H9 (cell line): ENCODE results near the gene KRT34. TPM values are rescaled to one million over a fixed set of nuclear protein-coding genes. Genes with fewer than 3 reads are reported as not detected.

Experiments
- DNase-seq: peaks from one replicate; pipeline ENCODE4 v3.0.0-alpha.2; 2017
- H2AFZ ChIP-seq: one replicate; pipeline ENCODE4 v1.6.1; 2013; ENCODE audit warnings: mild to moderate bottlenecking, low read length, control low read depth, moderate library complexity
- H2AK5ac ChIP-seq: 2 replicates; pipeline ENCODE4 v1.6.1; 2013; ENCODE audit warnings: low read length, control low read depth, mixed read lengths; ENCODE audit not compliant: insufficient read length
- H2BK120ac ChIP-seq: one replicate; pipeline ENCODE4 v1.6.1; 2013; ENCODE audit warnings: low read depth, mild to moderate bottlenecking, low read length, control low read depth, inconsistent platforms; ENCODE audit not compliant: poor library complexity, severe bottlenecking
- H2BK12ac ChIP-seq: 2 replicates; pipeline ENCODE4 v1.6.1; 2013; ENCODE audit warnings: low read length, control low read depth, mixed read lengths, low read depth; ENCODE audit not compliant: insufficient read length
- H2BK15ac ChIP-seq: 2 replicates; pipeline ENCODE4 v1.6.1; 2013; ENCODE audit warnings: low read depth, low read length, control low read depth
- H2BK20ac ChIP-seq: one replicate; pipeline ENCODE4 v1.6.1; 2013; ENCODE audit warnings: low read depth, mild to moderate bottlenecking, low read length, control low read depth, inconsistent platforms; ENCODE audit not compliant: poor library complexity, severe bottlenecking
- H2BK5ac ChIP-seq: 2 replicates; pipeline ENCODE4 v1.6.1; 2013; ENCODE audit warnings: low read length, control low read depth, mixed read lengths; ENCODE audit not compliant: insufficient read length
- H3K14ac ChIP-seq: 2 replicates; pipeline ENCODE4 v1.6.1; 2013; ENCODE audit warnings: low read length, control low read depth; ENCODE audit not compliant: insufficient read depth
- H3K18ac ChIP-seq: 2 replicates; pipeline ENCODE4 v1.6.1; 2013; ENCODE audit warnings: low read depth, mild to moderate bottlenecking, mixed read lengths, low read length, control low read depth; ENCODE audit not compliant: insufficient read length
- H3K23ac ChIP-seq: 2 replicates; pipeline ENCODE4 v1.6.1; 2013; ENCODE audit warnings: low read length, control low read depth, mixed read lengths, low read depth; ENCODE audit not compliant: insufficient read length
- H3K23me2 ChIP-seq: 2 replicates; pipeline ENCODE4 v1.6.1; 2013; ENCODE audit warnings: low read depth, mild to moderate bottlenecking, mixed read lengths, low read length, control low read depth; ENCODE audit not compliant: insufficient read length, poor library complexity, severe bottlenecking
- H3K27ac ChIP-seq: 2 replicates; pipeline ENCODE4 v1.5.1; 2013; ENCODE audit warnings: low read length, control low read depth, mixed read lengths, low read depth; ENCODE audit not compliant: insufficient read length
- H3K27me3 ChIP-seq: 2 replicates; pipeline ENCODE4 v1.6.1; 2013; ENCODE audit warnings: low read length, control low read depth, inconsistent platforms; ENCODE audit not compliant: insufficient read depth
- H3K4ac ChIP-seq: 2 replicates; pipeline ENCODE4 v1.6.1; 2013; ENCODE audit warnings: low read depth, mild to moderate bottlenecking, control low read depth, inconsistent platforms, low read length, moderate library complexity
- H3K4me1 ChIP-seq: 2 replicates; pipeline ENCODE4 v1.6.1; 2013; ENCODE audit warnings: low read length, control low read depth, inconsistent platforms; ENCODE audit not compliant: insufficient read depth
- H3K4me2 ChIP-seq: 2 replicates; pipeline ENCODE4 v1.6.1; 2013; ENCODE audit warnings: low read length, control low read depth, mixed read lengths; ENCODE audit not compliant: insufficient read length, insufficient read depth
- H3K56ac ChIP-seq: 2 replicates; pipeline ENCODE4 v1.6.1; 2013; ENCODE audit warnings: low read depth, mild to moderate bottlenecking, mixed read lengths, low read length, control low read depth; ENCODE audit not compliant: insufficient read length
- H3K79me1 ChIP-seq: 2 replicates; pipeline ENCODE4 v1.6.1; 2013; ENCODE audit warnings: low read depth, mild to moderate bottlenecking, moderate library complexity, low read length, control low read depth, inconsistent platforms; ENCODE audit not compliant: insufficient read depth, poor library complexity, severe bottlenecking
- H3K79me2 ChIP-seq: 2 replicates; pipeline ENCODE4 v1.6.1; 2013; ENCODE audit warnings: low read length, control low read depth, inconsistent platforms; ENCODE audit not compliant: insufficient read depth
- H3K9ac ChIP-seq: 2 replicates; pipeline ENCODE4 v1.6.1; 2013; ENCODE audit warnings: low read length, control low read depth, mixed read lengths; ENCODE audit not compliant: insufficient read length; ENCODE audit errors: extremely low read depth
- H3K9me3 ChIP-seq: one replicate; pipeline ENCODE4 v1.6.1; 2013; ENCODE audit warnings: low read depth, low read length, inconsistent platforms; ENCODE audit not compliant: control insufficient read depth
- H3T11ph ChIP-seq: one replicate; pipeline ENCODE4 v1.6.1; 2013; ENCODE audit warnings: mild to moderate bottlenecking, low read length, control low read depth, inconsistent platforms
- H4K20me1 ChIP-seq: one replicate; pipeline ENCODE4 v1.6.1; 2013; ENCODE audit not compliant: control insufficient read depth, insufficient read length, insufficient read depth
- H4K5ac ChIP-seq: 2 replicates; pipeline ENCODE4 v1.6.1; 2013; ENCODE audit warnings: low read depth, mild to moderate bottlenecking, mixed read lengths, low read length, control low read depth; ENCODE audit not compliant: insufficient read length
- H4K8ac ChIP-seq: replicated peaks from 2 replicates; pipeline ENCODE4 v1.6.1; 2013; ENCODE audit warnings: low read length, control low read depth, mixed read lengths, low read depth; ENCODE audit not compliant: insufficient read length
- H4K91ac ChIP-seq: 2 replicates; pipeline ENCODE4 v1.6.1; 2013; ENCODE audit warnings: low read depth, mild to moderate bottlenecking, moderate library complexity, mixed read lengths, low read length, control low read depth; ENCODE audit not compliant: insufficient read length
- H3K27ac Mint-ChIP-seq, 3 experiments: 2 replicates in 2 of 3; 3 replicates in 1 of 3; pipeline ENCODE4 v1.8.0; 2020 to 2021; ENCODE audit warnings: mixed read lengths in 3 of 3, mild to moderate bottlenecking in 1 of 3, moderate library complexity in 1 of 3
- H3K27me3 Mint-ChIP-seq: 2 replicates; pipeline ENCODE4 v1.8.0; 2021; ENCODE audit warnings: low read depth, mild to moderate bottlenecking, moderate library complexity, mixed read lengths
- H3K36me3 Mint-ChIP-seq, 3 experiments: 2 replicates in 2 of 3; 3 replicates in 1 of 3; pipeline ENCODE4 v1.8.0; 2020 to 2021; ENCODE audit warnings: low read depth in 3 of 3, mixed read lengths in 3 of 3; ENCODE audit not compliant: insufficient read depth in 1 of 3
- H3K4me1 Mint-ChIP-seq, 2 experiments: 2 replicates each; pipeline ENCODE4 v1.8.0; 2020; ENCODE audit warnings: mixed read lengths in 2 of 2
- H3K4me3 Mint-ChIP-seq, 2 experiments: 2 replicates in 1 of 2; 3 replicates in 1 of 2; pipeline ENCODE4 v1.8.0; 2020 to 2021; ENCODE audit warnings: mild to moderate bottlenecking in 2 of 2, mixed read lengths in 2 of 2, moderate library complexity in 1 of 2
- H3K9me3 Mint-ChIP-seq, 2 experiments: 2 replicates in 1 of 2; 3 replicates in 1 of 2; pipeline ENCODE4 v1.8.0; 2020; ENCODE audit warnings: mild to moderate bottlenecking in 2 of 2, mixed read lengths in 2 of 2, moderate library complexity in 1 of 2
- WGBS: extraction: QIAGEN DNeasy Blood & Tissue Kit; methylation state at CpG from one replicate; pipeline ENCODE4 v1.1.7; 2013; ENCODE audit warnings: missing lambda C conversion rate, low lambda C conversion rate, mixed read lengths; ENCODE audit not compliant: insufficient read length; ENCODE audit errors: extremely low coverage; 5-methylcytosine and 5-hydroxymethylcytosine counted together
- total RNA-seq: library from RNA; stranded (reverse); gene quantifications from 2 replicates; pipeline ENCODE4 v1.2.1, GENCODE V29; 2021
- TF ChIP-seq, protein P1 (sequence below): fragments of 200-600 bp; sonication (generic); conservative IDR thresholded peaks from 3 replicates; pipeline ENCODE4 v1.8.0; 2021; ENCODE audit warnings: antibody characterized with exemption, mild to moderate bottlenecking

KRT34 gene
- total RNA-seq, 1 experiment from 2014 or later, result not detected

- H3K4me1 Mint-ChIP-seq, result peaks cover 0 to 6% of the 10 kb centered on the region in 2 experiments; a peak in 1 of 4 replicates
- Histone ChIP-seq H3K79me2 (no peaks in the 10 kb centered on the region), H4K20me1 (no peaks in the 10 kb centered on the region), H3K18ac (no peak overlapping the region), H2AFZ (no peak overlapping the region), H4K8ac (no peak overlapping the region), H2BK15ac (no peak overlapping the region), H3K79me1 (no peaks in the 10 kb centered on the region), H2BK20ac (no peak overlapping the region), H3K56ac (no peak overlapping the region), H3K23ac (no peak overlapping the region), H3K27me3 (no peaks in the 10 kb centered on the region), H3K23me2 (no peaks in the 10 kb centered on the region), H2BK120ac (no peak overlapping the region), H2AK5ac (no peak overlapping the region), H3K14ac (no peak overlapping the region), H3K4ac (no peak overlapping the region), H3K9me3 (no peaks in the 10 kb centered on the region), H3T11ph (no peak overlapping the region), H2BK5ac (no peak overlapping the region), H3K27ac (no peak overlapping the region), H4K91ac (no peak overlapping the region), H3K4me1 (no peaks in the 10 kb centered on the region), H4K5ac (no peak overlapping the region), H3K9ac (no peak overlapping the region), H3K4me2 (no peak overlapping the region), H2BK12ac (no peak overlapping the region)
- H3K27me3 Mint-ChIP-seq, result no peaks in the 10 kb centered on the region
- TF ChIP-seq, protein P1, sequence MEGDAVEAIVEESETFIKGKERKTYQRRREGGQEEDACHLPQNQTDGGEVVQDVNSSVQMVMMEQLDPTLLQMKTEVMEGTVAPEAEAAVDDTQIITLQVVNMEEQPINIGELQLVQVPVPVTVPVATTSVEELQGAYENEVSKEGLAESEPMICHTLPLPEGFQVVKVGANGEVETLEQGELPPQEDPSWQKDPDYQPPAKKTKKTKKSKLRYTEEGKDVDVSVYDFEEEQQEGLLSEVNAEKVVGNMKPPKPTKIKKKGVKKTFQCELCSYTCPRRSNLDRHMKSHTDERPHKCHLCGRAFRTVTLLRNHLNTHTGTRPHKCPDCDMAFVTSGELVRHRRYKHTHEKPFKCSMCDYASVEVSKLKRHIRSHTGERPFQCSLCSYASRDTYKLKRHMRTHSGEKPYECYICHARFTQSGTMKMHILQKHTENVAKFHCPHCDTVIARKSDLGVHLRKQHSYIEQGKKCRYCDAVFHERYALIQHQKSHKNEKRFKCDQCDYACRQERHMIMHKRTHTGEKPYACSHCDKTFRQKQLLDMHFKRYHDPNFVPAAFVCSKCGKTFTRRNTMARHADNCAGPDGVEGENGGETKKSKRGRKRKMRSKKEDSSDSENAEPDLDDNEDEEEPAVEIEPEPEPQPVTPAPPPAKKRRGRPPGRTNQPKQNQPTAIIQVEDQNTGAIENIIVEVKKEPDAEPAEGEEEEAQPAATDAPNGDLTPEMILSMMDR, result no peak
- WGBS, result no CpG with 5 or more reads among the region's 1 CpG
- H3K9me3 Mint-ChIP-seq, result peaks cover 0 to 1% of the 10 kb centered on the region in 2 experiments; a peak in 3 of 5 replicates
- H3K36me3 Mint-ChIP-seq, result 0 out of 7 replicates have a peak, but pooled peaks cover 0 to 1% (median 0%) of the 10 kb centered on the region in 3 experiments
- no peak for DNase-seq
- no peak overlapping the region for H3K27ac Mint-ChIP-seq
- no peak overlapping the region for H3K4me3 Mint-ChIP-seq
Measured at GRCh38 chr17:41392278-41392677, 10.2 kb upstream of the KRT34 start.
